Measurements from ENCODE around the gene PDE6H. TPM values are rescaled to one million over a fixed set of nuclear protein-coding genes. Genes with fewer than 3 reads are reported as not detected.

PDE6H gene
- total and polyA plus RNA-seq, 2 donors (not counting 1 experiment from before 2014, with no cell fraction given), result not detected

- Histone ChIP-seq H3K27ac (ENCODE audit: insufficient read depth, low read length) (no peak overlapping the region), H3K27me3 (ENCODE audit: control insufficient read depth, insufficient read depth, low read length) (no peaks in the 10 kb centered on the region), H3K79me2 (ENCODE audit: control insufficient read depth, insufficient read depth, low read length) (no peaks in the 10 kb centered on the region), H3K9me3 (ENCODE audit: control insufficient read depth, insufficient read depth, low read depth, low read length) (no peaks in the 10 kb centered on the region), H3K4me1 (ENCODE audit: control insufficient read depth, extremely low read depth, insufficient read depth, low read length) (no peaks in the 10 kb centered on the region), H4K20me1 (ENCODE audit: control insufficient read depth, extremely low read depth, insufficient read depth, low read length) (no peaks in the 10 kb centered on the region), H3K9ac (ENCODE audit: insufficient read depth, low read length) (no peak overlapping the region), H3K36me3 (ENCODE audit: control insufficient read depth, insufficient read depth, low read length) (no peaks in the 10 kb centered on the region), H2AFZ (ENCODE audit: low read length) (no peak overlapping the region), H3K4me2 (ENCODE audit: extremely low read depth, insufficient read depth, low read length) (no peak overlapping the region), H3K4me3 (replicated peaks in 1 of 4; ENCODE audit: control extremely low read depth in 1 of 4, insufficient read depth in 1 of 4, low read depth in 3 of 4, low read length in 4 of 4) (no peak overlapping the region)
- no peak for DNase-seq (ENCODE audit: low read depth in 2 of 2)
- TF ChIP-seq EZH2 (IDR thresholded peaks at IDR 0.05; ENCODE audit: low read length, missing control alignments), result no peak
- TF ChIP-seq, protein P1, sequence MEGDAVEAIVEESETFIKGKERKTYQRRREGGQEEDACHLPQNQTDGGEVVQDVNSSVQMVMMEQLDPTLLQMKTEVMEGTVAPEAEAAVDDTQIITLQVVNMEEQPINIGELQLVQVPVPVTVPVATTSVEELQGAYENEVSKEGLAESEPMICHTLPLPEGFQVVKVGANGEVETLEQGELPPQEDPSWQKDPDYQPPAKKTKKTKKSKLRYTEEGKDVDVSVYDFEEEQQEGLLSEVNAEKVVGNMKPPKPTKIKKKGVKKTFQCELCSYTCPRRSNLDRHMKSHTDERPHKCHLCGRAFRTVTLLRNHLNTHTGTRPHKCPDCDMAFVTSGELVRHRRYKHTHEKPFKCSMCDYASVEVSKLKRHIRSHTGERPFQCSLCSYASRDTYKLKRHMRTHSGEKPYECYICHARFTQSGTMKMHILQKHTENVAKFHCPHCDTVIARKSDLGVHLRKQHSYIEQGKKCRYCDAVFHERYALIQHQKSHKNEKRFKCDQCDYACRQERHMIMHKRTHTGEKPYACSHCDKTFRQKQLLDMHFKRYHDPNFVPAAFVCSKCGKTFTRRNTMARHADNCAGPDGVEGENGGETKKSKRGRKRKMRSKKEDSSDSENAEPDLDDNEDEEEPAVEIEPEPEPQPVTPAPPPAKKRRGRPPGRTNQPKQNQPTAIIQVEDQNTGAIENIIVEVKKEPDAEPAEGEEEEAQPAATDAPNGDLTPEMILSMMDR (conservative IDR thresholded peaks at IDR 0.05 in 1 of 2, IDR thresholded peaks at IDR 0.05 in 1 of 2; ENCODE audit: low read depth in 1 of 2, low read length in 2 of 2), result no peak
Observed at GRCh38 chr12:14942196-14942931, 30.5 kb upstream of the PDE6H start.

DNA sequence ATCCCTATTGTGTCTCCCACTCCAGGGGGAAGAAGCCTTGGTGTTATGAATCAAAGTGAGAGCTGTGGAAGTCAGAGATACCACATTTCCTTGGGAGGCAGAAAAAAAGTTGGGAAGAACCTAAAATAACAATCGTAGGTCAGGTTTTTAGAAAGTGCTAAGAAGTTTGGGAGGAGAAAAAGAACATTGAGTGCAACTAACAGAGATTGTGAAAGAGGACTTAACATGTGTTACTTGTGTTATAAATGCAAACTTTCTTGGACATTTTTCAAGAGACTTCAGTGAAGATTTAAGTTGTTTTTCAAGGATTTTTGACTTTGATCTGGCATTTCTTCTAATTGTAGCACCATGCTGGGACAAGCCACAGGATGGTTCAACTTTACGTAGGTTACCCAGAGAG lies 26.7 kb upstream of the PDE6H start:
- Histone ChIP-seq H3K4me3 (replicated peaks in 1 of 4; ENCODE audit: control extremely low read depth in 1 of 4, insufficient read depth in 1 of 4, low read depth in 3 of 4, low read length in 4 of 4) (no peak overlapping the region), H3K4me2 (ENCODE audit: extremely low read depth, insufficient read depth, low read length) (no peak overlapping the region), H3K79me2 (ENCODE audit: control insufficient read depth, insufficient read depth, low read length) (no peaks in the 10 kb centered on the region), H3K36me3 (ENCODE audit: control insufficient read depth, insufficient read depth, low read length) (no peaks in the 10 kb centered on the region), H3K9me3 (ENCODE audit: control insufficient read depth, insufficient read depth, low read depth, low read length) (no peaks in the 10 kb centered on the region), H3K27me3 (ENCODE audit: control insufficient read depth, insufficient read depth, low read length) (no peaks in the 10 kb centered on the region), H4K20me1 (ENCODE audit: control insufficient read depth, extremely low read depth, insufficient read depth, low read length) (no peaks in the 10 kb centered on the region), H3K27ac (ENCODE audit: insufficient read depth, low read length) (no peak overlapping the region), H3K9ac (ENCODE audit: insufficient read depth, low read length) (no peak overlapping the region), H2AFZ (ENCODE audit: low read length) (no peak overlapping the region), H3K4me1 (ENCODE audit: control insufficient read depth, extremely low read depth, insufficient read depth, low read length) (peaks cover 5% of the 10 kb centered on the region)
- TF ChIP-seq, protein P1 (conservative IDR thresholded peaks at IDR 0.05 in 1 of 2, IDR thresholded peaks at IDR 0.05 in 1 of 2; ENCODE audit: low read depth in 1 of 2, low read length in 2 of 2), result no peak
- no peak for TF ChIP-seq EZH2 (IDR thresholded peaks at IDR 0.05; ENCODE audit: low read length, missing control alignments)
- peak in 1 of 2 donors; percentile 47 for DNase-seq (ENCODE audit: low read depth in 2 of 2)

DNA sequence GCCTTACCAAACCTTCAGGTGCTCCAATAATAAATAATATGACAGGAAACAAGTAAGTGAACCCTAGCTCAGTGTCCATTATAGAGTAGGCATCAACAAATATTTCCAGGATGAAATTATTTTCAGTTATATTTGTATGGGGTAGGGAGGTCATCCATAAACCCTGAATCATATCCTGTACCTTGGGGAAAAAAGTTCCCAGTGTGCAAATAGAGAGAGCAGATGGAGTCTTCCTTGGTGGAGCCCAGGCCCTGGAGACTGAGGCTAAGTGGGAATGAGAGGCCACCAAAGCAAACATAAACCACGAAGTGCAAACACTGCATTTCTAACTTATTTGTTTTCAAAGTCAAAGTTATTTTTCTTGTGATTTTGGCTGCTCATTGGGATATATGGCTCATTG lies 26.0 kb upstream of the PDE6H start:
- no peak for DNase-seq (ENCODE audit: low read depth in 2 of 2)
- no peak overlapping the region for H2AFZ ChIP-seq (ENCODE audit: low read length)
- H3K4me2 ChIP-seq (ENCODE audit: extremely low read depth, insufficient read depth, low read length), result no peak overlapping the region
- H3K27me3 ChIP-seq (ENCODE audit: control insufficient read depth, insufficient read depth, low read length), result no peaks in the 10 kb centered on the region
- H3K4me3 ChIP-seq (replicated peaks in 1 of 4; ENCODE audit: control extremely low read depth in 1 of 4, insufficient read depth in 1 of 4, low read depth in 3 of 4, low read length in 4 of 4), result no peak overlapping the region
- peaks cover 7% of the 10 kb centered on the region for H3K4me1 ChIP-seq (ENCODE audit: control insufficient read depth, extremely low read depth, insufficient read depth, low read length)
- TF ChIP-seq, protein P1 (conservative IDR thresholded peaks at IDR 0.05 in 1 of 2, IDR thresholded peaks at IDR 0.05 in 1 of 2; ENCODE audit: low read depth in 1 of 2, low read length in 2 of 2), result no peak
- TF ChIP-seq EZH2 (IDR thresholded peaks at IDR 0.05; ENCODE audit: low read length, missing control alignments), result no peak
- H4K20me1 ChIP-seq (ENCODE audit: control insufficient read depth, extremely low read depth, insufficient read depth, low read length), result no peaks in the 10 kb centered on the region
- no peaks in the 10 kb centered on the region for H3K79me2 ChIP-seq (ENCODE audit: control insufficient read depth, insufficient read depth, low read length)
- no peaks in the 10 kb centered on the region for H3K36me3 ChIP-seq (ENCODE audit: control insufficient read depth, insufficient read depth, low read length)
- no peak overlapping the region for H3K9ac ChIP-seq (ENCODE audit: insufficient read depth, low read length)
- H3K27ac ChIP-seq (ENCODE audit: insufficient read depth, low read length), result no peak overlapping the region
- no peaks in the 10 kb centered on the region for H3K9me3 ChIP-seq (ENCODE audit: control insufficient read depth, insufficient read depth, low read depth, low read length)
